GM19240 (cell line): ENCODE results near the gene CMTR1.

Source experiments
- DNase-seq: peaks from one replicate; pipeline ENCODE4 v3.0.0; 2011; ENCODE audit warnings: low spot score; ENCODE audit not compliant: insufficient read length

The CMTR1 gene

DNA sequence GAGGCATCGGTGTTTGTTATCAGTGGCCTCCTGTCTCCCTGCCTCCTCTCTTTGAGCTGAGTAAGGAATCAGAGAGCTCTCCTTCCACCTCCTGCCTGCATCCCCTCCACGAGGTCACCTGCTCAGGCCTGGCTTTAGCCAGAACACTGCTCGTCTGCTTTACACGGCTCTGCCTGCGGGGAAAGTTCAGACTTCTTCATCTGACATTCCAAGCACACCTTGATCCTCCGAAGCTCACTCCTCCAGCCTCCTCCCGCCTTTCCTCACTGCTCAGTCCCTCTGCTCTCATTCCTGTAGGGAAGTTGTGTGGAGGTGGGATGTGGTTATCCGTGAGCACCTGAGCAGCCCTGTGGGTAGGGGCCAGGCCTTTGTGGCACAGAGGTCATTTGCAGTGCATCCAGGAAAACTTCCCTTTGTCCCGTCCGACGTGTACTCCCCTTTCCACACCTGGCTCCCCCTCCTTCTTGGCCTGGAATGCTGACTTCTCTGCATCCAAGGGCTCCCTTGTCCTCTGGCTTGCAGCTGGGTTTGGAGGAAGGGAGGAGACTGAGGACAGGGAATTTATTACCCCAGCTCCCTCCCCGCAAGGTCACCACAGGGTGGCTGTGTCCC lies 79.5 kb downstream of the CMTR1 start:
- DNase-seq: no peak

DNA sequence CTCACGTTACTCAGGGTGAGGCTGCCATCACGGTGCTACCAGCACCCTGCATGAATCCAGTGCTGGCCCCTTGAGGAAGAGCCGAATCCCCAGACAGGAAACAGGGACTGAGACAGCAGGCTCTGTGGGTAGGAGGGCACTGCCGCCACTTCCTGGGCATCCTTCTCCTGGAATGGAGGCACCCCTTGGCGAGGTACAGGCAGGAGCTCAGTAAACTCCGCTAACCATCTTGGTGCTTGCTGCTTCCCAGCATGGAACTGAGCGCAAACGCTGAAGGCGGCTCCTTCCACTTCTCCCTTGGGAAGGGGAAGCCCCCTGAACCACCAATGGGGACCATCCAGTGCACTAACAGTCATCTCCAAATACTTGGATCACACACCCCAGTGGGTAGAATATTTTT lies 80.1 kb downstream of the CMTR1 start:
- no peak for DNase-seq

GRCh38 chr6:37513576-37513975 lies 80.6 kb downstream of the CMTR1 start:
- DNase-seq: no peak

- DNase-seq: no peak
Observed at GRCh38 chr6:37514321-37514771, 81.3 kb downstream of the CMTR1 start.

GRCh38 chr6:37514837-37515236 lies 81.8 kb downstream of the CMTR1 start:
- no peak for DNase-seq

DNA sequence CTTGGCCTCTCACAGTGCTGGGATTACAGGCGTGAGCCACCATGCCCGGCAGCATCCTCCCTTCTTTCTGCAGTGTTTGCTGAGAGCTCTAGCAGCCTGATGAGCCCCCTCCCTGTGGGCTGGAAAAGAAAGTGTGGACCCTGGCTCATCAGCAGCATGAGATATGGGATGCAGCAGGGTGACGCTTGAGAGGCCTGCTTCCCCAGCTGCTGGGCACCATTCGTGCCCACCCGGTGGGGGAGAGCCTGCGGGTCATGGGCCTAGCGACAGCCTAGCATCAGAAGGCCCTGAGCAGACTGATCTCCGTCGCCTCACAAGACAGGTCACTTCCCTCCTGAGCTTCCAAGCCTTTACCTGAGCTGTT lies 82.7 kb downstream of the CMTR1 start:
- no peak for DNase-seq

DNA sequence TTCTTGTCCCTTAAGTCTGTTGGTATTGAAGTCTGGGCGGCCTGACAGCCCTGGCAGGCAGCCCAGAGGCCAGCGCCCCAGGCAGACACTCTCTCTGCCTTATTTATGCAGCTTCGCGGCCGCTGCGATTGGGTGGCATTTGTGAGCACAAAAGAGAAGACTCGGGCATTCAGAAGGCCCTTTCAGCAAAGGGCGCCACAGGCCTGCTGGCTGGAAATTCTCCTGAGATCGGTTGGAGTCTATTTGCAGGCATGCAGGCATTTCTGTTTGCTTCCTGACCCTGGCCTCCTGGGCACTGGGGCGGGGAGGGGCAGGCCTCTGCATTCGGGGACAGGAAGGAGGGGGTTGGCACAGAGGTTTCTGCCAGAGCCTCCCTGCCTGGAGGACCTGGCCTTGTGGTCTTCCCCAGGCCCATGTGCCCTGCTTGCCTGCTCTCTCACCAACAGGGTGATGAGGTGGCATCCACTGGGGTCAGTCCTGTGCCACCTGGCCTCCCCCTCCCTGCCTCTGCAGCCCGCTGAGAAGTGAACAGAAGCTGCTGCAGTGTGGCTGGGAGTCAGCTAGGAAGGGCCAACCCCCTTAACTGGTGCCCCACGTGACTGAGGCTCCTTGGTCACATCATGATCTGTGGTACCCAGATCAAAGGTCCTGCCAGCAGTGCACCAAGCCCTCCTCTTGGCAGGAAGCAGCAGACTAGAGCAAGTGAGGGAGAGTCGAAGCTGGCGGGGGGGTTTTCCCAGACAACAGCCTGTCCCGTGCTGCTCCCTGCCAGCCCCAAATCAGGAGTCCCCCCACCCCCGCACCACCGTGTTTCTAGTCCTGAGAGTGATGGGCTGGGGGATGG lies 83.3 kb downstream of the CMTR1 start:
- DNase-seq: peak; percentile 71

GRCh38 chr6:37516920-37517405 lies 83.9 kb downstream of the CMTR1 start:
- DNase-seq: no peak

GRCh38 chr6:37517411-37517812 lies 84.4 kb downstream of the CMTR1 start:
- no peak for DNase-seq

DNA sequence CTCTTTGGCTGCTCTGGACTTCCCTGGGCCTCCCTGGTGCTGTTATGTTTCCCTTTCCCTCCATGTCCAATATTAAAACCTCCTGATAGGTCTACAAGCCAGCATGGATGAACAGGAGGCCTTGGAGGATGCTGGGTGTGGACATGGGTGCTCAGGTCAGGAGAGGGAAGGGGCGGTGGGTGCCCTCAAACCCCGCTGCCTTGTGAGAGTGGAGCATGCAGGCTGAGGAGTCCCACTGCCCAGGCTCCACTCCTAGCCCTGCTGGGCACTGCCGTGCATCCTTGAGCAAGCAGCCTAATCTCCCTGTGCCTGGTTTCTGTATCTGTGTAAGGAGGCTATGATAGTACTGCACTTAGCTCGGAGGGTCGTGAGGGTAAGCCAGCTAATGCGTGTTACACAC lies 85.1 kb downstream of the CMTR1 start:
- no peak for DNase-seq

- DNase-seq: no peak
Observed at GRCh38 chr6:37519461-37519860, 86.4 kb downstream of the CMTR1 start.

- DNase-seq: no peak
Observed at GRCh38 chr6:37520926-37521325, 87.9 kb downstream of the CMTR1 start.

DNA sequence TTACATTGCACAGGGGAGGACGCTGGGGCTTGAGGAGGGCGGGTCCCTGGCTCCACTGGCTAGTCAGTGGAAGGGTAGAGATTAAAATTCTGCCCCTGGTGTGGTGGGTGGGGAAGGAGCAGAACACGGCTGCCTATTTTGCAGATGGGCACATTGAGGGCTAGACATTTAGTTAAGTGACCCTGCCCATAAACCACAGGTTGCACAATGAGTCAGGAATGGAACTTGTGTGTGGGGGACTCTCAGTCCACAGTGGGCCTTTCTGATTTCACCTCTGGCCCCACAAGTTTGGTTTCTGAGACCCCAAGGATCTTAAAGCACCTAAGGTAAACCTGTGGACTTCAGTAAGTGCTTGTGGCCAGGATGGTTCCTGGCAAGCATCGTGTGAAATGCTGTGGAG lies 88.7 kb downstream of the CMTR1 start:
- DNase-seq: no peak

DNA sequence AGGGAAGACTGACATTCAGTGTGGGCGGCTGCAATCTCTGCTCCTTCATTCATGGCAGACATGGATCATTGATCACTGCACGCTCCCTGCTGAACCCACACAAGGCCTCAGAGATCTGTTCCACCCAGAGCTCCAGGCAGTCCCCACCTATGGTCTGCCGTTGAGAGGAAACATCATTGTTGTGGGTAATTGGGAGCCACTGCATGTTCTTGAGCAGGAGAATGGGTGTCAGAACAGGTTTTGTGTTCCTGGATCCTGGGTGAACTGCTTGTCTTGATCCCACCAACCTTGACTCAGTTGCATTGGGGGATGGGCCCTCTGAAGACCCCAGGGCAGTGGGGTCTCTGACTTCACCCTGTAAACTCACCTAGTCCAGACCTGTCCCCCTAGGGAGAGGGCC lies 89.8 kb downstream of the CMTR1 start:
- DNase-seq: no peak

DNA sequence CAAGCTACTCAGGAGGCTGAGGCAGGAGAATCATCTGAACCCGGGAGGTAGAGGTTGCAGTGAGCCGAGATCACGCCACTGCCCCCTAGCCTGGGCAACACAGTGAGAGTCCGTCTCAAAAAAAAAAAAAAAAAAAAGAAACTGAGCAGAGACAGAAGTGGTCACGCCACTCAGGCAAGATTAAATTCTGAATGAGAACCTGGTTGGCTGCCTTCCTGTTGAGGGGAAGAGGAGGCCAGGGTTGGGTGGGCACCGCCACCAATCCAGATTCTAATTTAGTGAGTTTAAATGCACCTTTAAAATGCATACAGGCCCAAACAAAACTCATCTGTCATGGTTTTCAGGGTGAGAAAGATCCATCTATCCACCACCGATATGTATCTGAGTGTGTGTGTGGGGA lies 90.4 kb downstream of the CMTR1 start:
- DNase-seq: no peak

DNA sequence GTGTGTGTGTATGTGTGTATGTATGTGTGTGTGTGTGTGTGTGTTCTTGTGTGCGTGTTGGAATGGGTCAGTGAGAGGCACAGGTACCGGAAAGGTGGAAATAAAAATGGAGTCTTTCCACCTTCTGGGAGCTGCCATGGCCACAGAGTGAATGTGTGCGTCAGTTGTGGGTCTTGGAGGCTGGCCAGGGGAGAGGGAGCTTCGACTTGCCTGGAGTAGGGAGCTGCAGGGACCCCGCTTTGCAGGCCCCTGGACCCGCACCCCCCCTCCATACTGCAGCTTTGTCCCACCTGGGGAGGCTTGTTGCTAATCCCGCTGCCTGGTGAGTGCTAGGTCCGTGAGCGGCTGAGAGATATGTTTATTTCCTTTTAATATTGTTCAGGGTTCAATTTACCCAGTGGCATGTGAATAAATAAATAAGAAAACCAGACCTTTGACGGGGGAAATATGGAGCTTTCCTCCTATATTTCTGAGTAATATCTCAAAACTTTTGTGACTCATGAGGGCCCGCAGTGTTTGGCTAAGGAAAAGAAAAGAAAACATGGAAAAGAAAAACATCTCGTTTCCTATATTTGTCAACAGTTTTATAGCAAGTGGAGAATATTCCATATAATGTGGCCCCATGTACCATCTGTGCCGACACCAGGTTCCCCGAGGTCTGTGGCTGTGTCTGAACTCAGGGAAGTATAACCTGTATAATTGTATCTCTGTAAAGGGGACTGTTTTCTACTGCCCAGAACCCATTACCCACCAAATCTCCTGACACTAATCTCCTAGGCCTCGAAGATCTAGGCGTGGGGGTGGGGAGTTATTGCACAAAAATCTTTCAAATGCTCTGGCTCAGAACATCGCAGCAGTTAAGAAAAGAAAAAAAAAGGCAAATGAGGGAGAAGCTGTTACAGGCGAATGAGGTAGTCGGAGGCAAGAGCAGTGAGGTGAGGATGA lies 91.3 kb downstream of the CMTR1 start:
- DNase-seq: no peak

DNA sequence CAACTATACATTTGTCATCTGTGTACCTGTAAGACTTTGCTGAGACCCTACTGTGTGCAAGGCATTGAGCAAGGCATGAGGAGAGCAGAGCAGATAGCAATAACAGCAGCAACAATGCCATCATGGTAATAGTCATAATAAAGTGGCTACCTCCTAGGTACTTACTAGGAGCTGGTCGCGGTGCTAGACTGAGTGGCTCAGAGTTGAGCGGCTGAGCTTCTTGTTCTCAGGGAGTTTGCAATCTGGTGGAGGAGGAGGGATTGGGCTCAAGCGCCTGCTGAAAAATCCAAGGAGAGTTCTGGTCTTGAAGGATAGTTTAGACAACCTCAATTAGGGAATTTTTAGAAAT lies 91.9 kb downstream of the CMTR1 start:
- no peak for DNase-seq

DNA sequence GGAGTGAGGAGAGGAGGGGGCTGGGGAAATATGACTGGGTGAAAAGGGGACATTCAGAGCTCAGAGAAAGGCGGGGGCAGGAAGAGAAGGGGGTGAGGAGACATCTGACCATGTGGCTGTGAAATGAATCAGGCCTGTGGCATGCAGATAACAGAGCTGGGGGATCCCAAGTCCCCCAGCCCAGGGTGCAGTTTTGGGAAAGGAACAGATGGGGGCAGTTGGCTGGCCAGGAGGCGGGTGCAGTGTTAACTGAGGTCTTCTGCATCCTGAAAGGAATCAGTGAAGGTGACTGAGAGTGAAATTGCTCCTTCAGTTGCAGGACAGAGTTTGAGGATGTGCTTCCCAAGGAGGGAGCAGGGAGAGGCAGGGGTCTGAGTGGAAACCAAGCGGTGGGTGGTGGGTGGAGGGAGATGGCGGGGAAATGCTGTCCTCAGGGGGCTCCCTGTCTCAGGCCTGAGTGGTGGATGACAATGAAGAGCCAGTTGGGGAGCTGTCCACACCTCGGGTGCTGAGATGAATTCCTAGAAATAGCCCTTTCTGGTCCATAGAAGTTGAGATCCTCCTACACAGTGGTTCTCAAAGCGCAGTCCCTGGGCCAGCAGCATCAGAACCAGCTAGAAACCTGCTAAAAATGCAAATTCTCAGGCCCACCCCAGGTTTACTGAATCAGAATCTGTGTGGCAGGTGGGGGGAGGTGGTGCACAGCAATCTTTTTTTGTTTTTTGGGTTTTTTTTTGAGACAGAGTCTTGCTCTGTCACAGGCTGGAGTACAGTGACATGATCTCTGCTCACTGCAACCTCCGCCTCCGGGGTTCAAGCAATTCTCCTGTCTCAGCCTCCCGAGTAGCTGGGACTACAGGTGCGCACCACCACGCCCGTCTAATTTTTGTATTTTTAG lies 92.7 kb downstream of the CMTR1 start:
- DNase-seq: peak; percentile 20

DNA sequence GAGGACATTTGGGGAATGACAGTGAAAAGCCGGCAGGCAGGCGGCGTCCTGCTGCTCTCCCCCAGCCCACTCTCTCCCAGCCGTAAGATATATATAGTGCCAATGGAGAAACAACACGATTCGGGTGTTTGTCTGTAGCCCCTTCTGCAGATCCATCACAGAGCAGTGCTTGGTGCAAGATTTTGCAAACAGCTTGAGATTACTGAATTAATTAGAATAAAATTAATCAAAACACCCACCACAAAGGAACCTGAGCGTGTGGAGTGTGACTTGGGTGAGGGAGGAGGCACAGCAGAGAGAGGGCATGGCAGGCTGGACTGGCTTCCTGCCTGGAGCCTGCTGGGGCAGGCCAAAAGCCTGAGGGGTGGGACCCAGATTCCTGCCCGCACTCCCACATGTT lies 95.5 kb downstream of the CMTR1 start:
- DNase-seq: no peak

DNA sequence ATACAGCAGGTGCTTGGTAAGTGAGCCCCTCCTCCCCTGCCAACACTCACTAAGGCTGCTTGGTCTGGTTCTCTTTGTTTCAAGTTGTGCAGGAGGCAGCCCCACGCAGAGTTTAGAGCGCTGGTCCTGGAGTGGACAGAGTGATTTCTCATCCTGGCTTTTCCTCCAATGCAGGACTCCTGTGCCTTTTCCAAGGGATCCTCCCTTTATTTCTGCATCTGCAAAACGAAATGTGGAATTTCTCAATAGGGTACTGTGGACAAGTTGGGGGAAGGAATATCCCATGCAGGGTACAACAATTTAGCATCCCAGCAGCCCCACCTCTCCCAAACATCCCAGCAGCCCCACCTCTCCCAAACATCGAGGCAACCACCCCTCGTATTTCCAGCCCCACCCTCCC lies 97.3 kb downstream of the CMTR1 start:
- DNase-seq: no peak

GRCh38 chr6:37531026-37531425 lies 98.0 kb downstream of the CMTR1 start:
- DNase-seq: no peak
